Hematopoietic multipotent progenitor cell treated with erythropoietin and hydrocortisone succinate and interleukin-3 and kit ligand, for 4 days (in vitro differentiated cells): ENCODE measurements around the gene CDC27.
A peak's percentile ranks its signal among the peaks of the same experiment; 100 is the strongest.
"Not testable (repeated sequence)": the region's sequence is repeated elsewhere in the genome, so short reads cannot be mapped to it uniquely, and the experiment has no call there.

Experiments
- DNase-seq: peaks from one replicate; pipeline ENCODE4 v3.0.0-alpha.2; 2015

The CDC27 gene

DNA sequence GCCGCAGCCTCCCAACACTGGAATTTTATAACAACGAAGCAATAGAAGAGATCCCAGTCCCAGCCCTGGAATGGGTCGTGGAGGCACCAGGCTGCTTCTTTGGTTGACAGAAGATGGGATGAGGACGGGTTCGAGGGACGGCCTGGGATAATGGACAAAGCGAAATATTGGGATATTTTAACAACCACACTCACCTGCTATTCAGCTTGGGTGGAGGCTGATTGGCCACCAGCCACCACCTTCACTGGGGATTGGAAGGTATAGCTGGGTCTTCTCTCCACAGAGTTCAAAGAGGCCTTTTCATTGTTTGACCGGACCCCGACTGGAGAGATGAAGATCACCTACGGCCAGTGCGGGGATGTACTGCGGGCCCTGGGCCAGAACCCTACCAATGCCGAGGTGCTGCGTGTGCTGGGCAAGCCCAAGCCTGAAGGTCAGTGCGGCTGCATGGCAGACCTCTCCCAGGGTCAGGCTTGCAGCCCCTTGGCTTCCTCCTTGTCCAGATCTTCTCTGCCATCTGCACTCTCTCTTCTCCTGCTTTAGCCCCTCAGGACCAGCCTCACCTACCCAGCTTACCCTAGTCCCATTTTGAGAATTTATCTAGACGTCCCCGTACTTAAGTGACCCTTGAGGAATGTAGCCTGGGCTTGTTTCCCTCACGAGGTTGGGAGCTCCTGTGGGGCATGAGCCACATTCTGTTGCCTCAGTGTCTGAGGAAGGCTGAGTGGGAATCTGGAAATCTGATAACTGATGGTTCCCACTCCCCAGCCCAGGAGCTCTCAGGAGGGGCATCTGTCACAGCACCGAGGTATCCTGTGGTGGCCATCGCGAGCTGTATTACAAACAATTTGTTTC, 30.8 kb upstream of the CDC27 start:
- DNase-seq = no peak

DNA sequence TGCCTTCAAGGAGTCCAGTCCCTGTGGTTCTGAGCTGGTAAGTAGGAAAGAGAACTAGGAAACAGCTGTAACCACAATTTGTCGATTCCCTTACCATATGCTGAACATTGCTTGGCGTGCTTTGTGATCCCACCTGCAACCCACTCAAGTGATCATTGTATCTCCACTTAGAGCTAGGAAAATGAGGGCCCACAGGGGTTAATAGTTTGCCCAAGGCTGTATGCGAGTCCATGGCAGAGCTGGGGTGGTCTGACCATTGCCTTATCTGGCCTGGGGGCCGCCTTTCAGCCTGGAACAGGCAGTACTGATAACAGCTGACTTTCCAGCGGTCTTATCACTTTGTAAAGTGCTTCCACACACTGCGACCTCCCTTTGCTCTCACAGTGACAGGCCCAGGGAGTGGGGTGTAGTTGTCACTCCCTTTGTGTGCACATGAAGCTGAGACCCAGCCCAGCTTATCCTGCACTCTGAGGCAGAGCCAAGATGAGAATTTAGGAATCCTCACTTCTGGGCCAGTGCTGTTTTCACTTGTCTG, 29.9 kb upstream of the CDC27 start:
- DNase-seq = peak; percentile 95

GRCh38 chr17:47217279-47217678, 28.2 kb upstream of the CDC27 start:
- not testable (repeated sequence) for DNase-seq

DNA sequence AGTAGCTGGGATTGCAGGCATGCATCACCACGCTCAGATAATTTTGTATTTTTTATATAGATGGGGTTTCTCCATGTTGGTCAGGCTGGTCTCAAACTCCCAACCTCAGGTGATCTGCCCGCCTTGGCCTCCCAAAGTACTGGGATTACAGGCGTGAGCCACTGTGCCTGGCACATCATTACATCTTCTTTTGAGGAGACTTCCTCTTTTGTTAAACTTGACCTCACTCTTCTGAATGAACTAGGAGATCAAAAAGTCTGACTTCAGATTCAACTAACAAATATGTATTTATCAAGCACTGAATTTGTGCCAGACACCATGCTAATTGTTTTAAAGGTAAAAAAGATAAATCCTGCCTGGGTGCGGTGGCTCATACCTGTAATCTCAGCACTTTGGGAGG, 27.7 kb upstream of the CDC27 start:
- peak; percentile 42 for DNase-seq

GRCh38 chr17:47214931-47215330, 25.8 kb upstream of the CDC27 start:
- no peak for DNase-seq

DNA sequence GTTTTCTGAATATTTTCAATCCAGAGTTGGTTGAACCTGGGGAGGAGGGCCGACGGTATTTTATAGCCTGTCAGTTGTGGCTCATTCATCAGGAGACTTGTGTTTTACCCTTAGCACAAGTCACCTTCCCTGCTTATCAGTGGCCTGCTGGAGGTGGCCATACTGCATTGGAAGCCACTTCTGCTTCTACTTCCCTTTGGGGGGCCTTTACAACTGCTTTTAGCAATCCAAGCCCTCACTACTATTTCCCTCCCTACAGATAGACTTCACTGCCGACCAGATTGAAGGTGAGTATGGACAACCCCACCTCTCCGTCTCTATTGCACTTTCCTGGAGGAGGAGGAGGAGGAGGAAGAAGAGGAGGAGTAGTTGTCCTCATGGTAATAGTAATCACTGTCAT, 24.4 kb upstream of the CDC27 start:
- peak; percentile 65 for DNase-seq

GRCh38 chr17:47212458-47212857, 23.4 kb upstream of the CDC27 start:
- DNase-seq = no peak

DNA sequence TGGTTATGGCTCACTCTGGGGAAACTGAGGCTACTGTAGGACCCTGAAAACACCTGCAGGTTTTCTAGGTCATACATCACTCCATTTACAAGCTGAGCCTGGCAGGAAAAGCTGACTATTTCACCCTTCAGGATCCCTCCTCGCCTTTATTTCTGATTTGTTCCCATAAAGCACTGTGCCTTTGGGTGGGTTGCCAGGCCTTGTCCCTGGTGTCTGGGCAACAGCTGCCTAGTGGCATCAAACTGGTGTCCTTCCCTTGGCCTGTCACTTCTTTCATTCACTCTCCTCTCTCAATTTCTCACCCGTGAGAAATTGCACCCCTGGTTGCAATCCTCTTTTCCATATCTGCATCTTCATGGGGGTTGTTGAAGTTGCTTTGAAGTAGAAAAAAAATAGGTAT, 21.7 kb upstream of the CDC27 start:
- no peak for DNase-seq

DNA sequence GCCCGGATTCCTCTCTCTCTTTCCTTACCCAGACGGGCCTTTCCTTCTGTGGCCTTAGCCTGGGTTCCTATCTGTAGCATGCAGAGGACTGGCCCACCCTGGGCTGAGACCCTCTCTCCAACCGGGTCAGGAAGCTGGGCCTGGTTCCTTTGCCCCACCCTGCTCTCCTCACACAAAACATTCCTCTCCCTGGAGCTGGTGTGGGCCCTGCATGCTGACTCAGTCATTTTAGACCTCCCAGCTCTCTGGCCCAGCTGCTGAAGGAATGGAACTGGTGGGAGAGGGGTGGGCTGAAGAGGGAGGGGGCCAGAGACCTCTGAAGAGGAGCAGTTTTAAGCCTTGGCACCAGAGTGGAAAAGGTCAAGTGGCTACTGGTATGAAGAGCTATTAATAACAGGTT, 21.0 kb upstream of the CDC27 start:
- DNase-seq = no peak

DNA sequence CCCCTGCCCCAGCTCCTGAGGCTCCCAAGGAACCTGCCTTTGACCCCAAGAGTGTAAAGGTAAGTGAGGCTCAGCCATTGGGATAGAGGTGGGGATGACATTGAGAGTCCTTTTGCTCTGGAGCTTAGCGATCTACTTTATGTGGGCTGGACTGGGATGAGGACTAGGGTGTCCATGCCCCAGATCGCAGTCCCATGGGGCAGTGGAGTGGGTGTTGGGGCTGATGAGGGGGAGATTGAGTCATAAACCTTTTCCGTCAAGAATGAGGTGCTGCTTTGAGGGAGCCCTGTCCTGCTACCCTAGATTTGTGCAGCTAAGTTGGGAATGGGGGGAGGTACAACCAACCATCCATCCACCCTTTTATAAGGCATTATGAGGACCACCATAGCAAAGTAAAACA, 20.4 kb upstream of the CDC27 start:
- no peak for DNase-seq

DNA sequence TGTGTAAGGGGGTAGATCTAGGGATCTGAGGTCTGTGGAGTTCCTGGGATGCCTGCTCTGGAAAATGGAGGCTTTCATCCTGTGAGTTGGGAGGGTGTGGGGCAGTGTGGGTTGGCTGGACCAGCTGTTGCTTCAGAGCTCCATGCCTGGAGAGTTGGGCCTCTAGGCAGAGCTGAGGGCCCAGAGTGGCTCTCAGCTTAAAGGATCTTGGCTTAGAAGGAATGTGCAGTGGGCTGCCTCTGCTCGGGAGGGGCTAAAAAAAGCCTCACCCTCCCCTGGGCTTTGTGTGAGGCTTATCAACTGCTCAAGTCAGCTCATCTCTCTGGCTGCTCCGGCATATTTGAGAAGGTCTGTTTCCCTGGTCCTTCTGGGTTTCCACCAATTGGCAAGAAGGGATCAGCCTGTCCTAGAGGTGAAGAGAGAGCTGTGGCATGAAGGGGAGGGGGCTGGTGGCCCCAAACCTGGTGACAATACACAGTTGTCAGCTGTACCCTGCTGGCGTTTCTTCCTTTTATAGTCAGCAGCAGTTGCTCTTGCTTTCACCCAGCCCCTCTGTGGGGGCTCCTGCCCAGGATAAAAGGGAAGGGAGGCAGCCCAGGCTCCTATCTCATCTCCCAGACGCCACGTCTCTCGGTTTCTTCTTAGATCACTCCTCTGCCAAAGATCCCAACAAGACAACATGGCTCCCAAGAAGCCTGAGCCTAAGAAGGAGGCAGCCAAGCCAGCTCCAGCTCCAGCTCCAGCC, 19.8 kb upstream of the CDC27 start, which contains the start of gene MYL4:
Gene MYL4, plus strand, starts transcription at position 605 of the 745 bp plus-strand sequence. Its CDS starts 75 bp downstream, at position 680.
- DNase-seq = peak; percentile 80

DNA sequence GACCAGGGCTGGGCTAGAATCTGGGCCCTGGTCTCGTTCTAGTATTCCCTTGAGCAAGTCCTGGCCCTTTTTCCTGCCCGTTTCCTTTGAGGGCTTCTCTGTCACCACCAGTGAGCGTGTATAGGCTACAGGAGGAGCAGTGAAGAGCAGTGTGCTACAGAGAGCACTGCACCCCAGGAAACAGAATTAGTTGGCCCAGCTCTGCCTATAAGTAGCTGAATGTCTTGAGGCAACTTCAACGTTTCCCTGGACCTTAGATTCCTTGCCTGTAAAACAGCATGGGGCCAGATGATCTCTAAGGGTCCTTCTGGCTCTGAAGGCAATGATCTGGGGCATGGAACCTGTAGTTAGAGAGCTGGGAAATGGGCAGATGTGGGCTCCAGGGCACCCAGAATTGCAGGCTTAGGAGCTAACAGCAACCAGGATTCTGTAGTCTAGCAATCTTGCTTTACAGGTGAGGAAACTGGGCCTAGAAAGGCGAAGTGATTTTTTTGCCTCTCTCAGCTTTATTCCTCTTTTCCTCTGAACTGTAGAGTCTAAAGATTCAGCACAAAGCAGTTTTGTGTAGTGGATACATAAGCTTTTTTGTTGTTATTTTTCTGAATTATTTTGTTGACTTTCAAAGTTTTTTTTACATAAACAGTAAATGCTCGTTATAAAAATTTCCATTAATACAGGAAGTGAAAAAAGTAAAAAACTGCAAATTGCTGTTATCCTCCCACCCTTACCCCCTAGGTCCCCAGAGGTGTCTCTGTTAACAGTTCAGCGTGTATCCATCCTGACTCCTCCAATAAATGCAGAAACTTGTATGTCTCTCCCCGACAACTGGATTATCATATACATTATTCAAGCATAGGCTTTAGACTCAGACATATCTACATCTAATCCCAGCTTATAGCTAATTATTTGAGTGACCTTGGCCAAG, 18.3 kb upstream of the CDC27 start:
- DNase-seq = no peak

DNA sequence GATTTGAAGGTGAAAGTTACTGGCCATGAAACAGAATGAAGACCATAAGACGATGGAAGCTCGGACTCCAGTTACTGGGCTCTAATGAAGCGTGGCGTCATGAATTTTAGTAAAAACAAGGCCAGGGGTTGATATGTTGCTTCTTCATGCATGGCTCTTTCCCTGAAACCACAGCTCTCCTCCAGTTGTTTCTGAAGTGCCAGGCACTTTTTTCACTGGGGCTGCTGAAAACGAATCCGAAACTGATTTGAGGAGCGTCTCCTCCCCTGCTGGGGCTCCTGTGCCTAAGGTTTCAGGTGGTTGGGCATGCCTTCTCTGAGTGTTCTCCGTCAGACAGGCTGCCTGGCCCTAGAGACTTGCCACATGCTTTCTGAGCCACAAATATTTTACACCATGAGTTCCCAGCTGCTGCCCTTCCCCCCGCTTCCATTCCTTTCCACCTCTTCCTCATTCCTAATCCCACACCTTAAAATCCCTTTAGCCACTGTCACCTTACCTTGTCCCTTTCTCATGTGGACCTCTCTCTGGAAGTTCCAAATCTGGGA, 16.4 kb upstream of the CDC27 start:
- no peak for DNase-seq

DNA sequence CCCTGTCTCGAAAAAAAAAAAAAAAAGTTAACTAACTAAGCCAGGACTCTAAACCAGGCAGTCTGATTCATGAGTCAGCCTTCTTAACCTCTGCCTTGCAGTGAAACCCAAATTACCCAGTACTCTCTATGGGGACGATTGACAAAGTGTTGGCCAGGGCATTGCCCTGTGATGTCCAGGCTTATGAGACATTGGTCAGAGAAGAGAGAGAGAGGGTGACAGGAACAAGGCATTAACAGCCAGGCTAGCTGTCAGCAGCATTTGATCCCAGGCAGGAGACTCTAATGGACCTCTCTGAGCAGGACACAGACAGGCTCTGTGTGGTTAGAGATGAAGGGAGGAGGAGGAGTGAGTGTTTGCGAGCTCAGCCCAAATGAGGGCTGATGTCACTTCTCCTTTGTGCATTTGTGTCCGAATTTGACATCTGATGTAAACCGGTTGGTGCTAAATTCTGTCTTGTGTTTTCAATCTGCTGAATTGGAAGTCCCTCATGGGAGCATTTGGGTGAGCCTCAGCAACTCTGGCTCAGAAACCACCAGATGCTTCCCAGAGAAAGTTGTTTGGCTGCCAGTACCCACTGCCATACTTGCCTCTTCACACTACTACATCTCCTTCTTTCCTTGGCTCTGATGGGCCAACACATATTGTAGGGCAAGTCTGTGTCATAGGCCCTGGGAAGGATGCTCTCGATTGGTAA, 15.8 kb upstream of the CDC27 start:
- DNase-seq = peak; percentile 72

GRCh38 chr17:47203984-47204721, 15.1 kb upstream of the CDC27 start:
- DNase-seq = peak; percentile 85

DNA sequence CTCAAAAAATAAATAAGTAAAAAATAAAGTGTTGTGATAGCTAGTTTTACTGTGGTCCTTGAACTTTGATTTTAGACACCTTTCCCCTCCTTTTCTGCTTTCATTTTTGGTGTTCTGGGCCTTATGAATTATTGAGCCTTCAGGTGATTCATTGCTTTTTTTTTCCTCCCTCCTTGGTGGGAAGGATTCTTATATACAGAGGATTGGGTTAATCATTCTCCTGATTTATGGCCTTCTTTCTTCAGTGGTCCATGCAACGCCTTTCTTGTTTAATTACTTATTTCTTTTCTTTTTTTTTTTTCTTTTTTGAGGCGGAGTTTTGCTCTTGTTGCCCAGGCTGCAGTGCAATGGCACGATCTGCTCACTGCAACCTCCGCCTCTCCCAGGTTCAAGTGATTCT, 12.1 kb upstream of the CDC27 start:
- DNase-seq = no peak

GRCh38 chr17:47200325-47200664, 11.2 kb upstream of the CDC27 start:
- DNase-seq = no peak

DNA sequence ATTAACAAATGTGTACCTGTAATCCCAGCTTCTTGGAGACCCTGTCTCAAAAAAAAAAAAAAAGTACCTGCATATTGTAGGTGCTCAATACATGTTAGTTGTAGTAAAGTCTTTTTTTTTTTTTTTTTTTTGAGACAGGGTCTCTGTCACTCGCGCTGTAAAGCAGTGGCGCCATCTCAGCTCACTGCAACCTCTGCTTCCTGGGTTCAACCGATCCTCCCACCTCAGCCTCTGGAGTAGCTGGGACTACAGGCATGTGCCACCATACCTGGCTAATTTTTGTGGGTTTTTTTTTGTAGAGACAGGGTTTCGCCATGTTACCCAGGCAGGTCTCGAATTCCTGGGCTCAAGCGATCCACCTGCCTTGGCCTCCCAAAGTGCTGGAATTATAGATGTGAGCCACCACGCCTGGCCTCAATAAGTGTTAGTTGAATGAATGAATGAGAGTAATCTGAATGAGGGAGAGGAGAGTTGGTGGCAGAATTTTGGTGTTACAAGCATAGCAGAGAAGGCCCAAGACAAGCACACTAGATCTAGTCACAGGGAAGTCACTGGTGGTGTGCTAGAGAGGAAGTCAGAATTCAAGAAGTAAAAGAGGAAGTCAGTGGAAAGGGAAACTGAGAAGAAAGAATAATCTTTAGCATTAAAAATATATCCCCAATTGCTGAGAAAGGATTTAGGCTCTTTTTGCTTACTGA, 10.7 kb upstream of the CDC27 start:
- peak; percentile 84 for DNase-seq

GRCh38 chr17:47197821-47198220, 8.7 kb upstream of the CDC27 start:
- peak; percentile 89 for DNase-seq

DNA sequence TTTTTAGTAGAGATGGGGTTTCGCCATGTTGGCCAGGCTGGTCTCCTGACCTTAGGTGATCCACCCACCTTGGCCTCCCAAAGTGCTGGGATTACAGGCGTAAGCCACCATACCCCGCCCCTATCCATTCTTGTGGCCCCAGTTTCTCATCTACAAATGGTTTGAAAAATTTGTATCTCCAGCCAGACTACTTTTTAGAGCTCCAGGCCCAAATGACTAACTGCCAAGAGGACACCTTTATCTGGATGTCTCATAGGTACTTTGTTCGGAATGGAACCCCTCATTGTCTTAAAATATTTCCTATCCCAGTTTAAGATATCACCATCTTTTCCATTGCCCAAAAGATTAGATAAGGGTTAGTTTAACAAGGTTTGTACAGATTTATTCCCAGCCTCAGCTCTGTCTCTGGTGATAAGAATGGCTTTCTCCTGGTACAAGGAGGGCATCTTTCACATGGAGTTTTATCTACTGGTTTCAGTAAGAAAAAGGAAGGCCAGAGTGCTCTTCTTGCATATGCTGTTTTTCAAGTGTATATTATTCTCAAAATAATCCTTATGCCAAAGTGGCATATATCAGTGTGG, 4.9 kb upstream of the CDC27 start:
- DNase-seq = peak; percentile 28
